ENCODE measurements around the gene MGARP. TPM values are rescaled to one million over a fixed set of nuclear protein-coding genes. Genes with fewer than 3 reads are reported as not detected.
"Not testable (repeated sequence)": the region's sequence is repeated elsewhere in the genome, so short reads cannot be mapped to it uniquely, and the experiment has no call there.

MGARP gene
- 1 to 10 TPM; 4.2 to 8.9 TPM for total RNA-seq

DNA sequence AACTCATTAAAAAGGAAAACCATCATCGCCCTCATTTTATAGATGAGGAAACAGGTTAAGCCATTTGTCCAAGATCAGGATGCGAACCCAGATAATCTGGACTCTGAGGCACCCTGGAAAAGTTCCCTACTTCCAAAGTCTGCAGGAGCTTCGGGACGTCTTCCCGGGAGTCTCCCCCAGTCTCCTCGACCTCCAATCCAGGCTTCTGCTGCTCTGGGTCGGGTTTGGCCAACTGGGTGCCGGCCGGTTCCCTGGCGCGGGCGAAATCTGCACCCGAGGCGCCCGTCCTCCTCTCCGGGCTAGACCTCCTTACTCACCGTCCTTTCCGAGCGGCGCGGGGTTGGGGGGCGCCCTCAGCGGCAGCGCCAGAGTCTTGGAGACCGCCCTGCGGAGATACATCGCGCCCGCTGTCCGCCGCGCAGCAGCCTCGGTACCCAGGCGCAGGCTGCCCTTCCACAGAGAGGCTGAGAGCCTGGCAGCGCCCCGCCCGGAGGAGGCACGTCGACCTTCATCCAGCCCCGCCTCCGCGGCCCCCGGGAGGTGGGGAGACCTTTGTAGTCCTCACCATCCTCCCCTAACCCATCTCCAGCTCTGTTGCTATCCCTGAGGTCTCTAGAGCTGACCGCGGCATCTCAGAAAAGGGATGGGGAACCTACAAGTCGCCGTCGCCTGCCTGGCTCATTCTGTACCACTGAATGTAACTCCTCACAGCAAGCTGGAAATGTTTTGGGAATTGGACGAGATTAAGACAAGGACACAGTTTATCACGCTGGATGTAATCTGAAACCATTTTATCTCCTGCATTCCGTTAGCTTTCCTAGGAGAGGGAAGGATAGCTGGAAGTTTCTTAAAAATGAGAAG lies at the start of gene MGARP:
TSS of gene MGARP (minus strand) at position 466 of the 861 bp plus-strand sequence. CDS start at position 399, 67 bp downstream.
- H3K9me3 ChIP-seq = no peaks in the 10 kb centered on the region
- no peaks in the 10 kb centered on the region for H3K4me1 ChIP-seq (ENCODE audit: control insufficient read depth in 1 of 2, low read depth in 2 of 2)
- TF ChIP-seq, protein P1, sequence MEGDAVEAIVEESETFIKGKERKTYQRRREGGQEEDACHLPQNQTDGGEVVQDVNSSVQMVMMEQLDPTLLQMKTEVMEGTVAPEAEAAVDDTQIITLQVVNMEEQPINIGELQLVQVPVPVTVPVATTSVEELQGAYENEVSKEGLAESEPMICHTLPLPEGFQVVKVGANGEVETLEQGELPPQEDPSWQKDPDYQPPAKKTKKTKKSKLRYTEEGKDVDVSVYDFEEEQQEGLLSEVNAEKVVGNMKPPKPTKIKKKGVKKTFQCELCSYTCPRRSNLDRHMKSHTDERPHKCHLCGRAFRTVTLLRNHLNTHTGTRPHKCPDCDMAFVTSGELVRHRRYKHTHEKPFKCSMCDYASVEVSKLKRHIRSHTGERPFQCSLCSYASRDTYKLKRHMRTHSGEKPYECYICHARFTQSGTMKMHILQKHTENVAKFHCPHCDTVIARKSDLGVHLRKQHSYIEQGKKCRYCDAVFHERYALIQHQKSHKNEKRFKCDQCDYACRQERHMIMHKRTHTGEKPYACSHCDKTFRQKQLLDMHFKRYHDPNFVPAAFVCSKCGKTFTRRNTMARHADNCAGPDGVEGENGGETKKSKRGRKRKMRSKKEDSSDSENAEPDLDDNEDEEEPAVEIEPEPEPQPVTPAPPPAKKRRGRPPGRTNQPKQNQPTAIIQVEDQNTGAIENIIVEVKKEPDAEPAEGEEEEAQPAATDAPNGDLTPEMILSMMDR (IDR thresholded peaks at IDR 0.05) = no peak
- peak within 1 kb of the TSS in 1 of 2 donors; percentile 23 for H3K27ac ChIP-seq
- no peaks in the 10 kb centered on the region for H3K27me3 ChIP-seq (replicated peaks; ENCODE audit: insufficient read depth)
- peak within 1 kb of the TSS; percentile 74 for H3K4me3 ChIP-seq
- no peak for ATAC-seq (ENCODE audit: insufficient number of reproducible peaks, low FRiP score, low read depth)
- no peak for DNase-seq (ENCODE audit: low spot score)
- no peaks in the 10 kb centered on the region for H3K36me3 ChIP-seq

DNA sequence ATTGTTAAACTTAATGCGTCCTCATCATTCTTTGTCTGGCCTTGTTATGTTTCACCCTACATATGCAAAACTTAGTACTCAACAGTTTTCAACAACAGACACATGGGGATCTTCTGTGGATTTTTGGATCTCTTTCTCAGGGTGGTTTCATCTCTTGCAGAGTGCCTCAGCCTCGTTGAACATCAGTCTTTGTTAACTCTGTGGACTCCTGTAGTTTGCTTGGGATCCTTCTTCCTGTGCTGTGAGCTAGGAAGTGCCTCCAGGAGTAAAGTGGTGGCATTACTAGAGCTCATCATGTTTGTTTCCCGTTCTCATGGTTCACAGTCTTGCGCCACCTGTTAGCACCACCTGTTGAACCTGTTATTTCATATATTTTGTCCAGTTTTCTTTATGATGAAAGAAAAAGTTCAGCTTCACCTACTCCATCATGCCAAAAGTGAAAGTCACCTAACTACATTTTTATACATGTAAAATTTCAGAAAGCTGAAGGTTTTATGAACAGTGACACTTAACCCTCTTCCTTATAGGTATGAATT lies 49.7 kb upstream of the MGARP start:
- no peaks in the 10 kb centered on the region for H3K27me3 ChIP-seq (replicated peaks; ENCODE audit: insufficient read depth)
- no peaks in the 10 kb centered on the region for H3K9me3 ChIP-seq
- TF ChIP-seq, protein P1 (IDR thresholded peaks at IDR 0.05) = no peak
- no peak for DNase-seq (ENCODE audit: low spot score)
- ATAC-seq (ENCODE audit: insufficient number of reproducible peaks, low FRiP score, low read depth) = no peak
- H3K27ac ChIP-seq = no peak overlapping the region
- no peak overlapping the region for H3K4me3 ChIP-seq
- H3K36me3 ChIP-seq = no peaks in the 10 kb centered on the region
- peaks cover 4 to 19% of the 10 kb centered on the region in 2 donors for H3K4me1 ChIP-seq (ENCODE audit: control insufficient read depth in 1 of 2, low read depth in 2 of 2)

DNA sequence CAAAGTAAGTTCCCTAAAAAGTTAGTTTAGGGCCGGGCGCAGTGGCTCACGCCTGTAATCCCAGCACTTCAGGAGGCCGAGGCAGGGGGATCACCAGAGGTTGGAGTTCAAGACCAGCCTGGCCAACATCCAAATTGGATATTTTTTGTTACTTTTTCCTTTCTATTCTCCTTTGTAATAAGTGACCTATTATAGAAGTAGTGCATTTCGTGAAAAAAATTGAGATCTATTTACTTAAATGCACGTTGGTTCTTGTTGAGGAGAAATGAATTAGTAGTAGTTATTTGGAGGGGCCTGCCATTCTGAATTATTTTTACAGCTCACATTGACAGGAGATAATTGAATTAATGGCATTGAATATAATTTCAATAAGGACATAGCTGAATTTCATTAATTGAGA lies 44.6 kb upstream of the MGARP start:
- no peak for DNase-seq (ENCODE audit: low spot score)
- ATAC-seq (ENCODE audit: insufficient number of reproducible peaks, low FRiP score, low read depth) = no peak
- Histone ChIP-seq H3K27me3 (replicated peaks; ENCODE audit: insufficient read depth) (no peaks in the 10 kb centered on the region), H3K27ac (no peak overlapping the region), H3K4me3 (no peak overlapping the region), H3K36me3 (no peaks in the 10 kb centered on the region), H3K9me3 (no peaks in the 10 kb centered on the region), H3K4me1 (ENCODE audit: control insufficient read depth in 1 of 2, low read depth in 2 of 2) (peaks cover 6 to 25% of the 10 kb centered on the region in 2 donors)
- TF ChIP-seq, protein P1 (IDR thresholded peaks at IDR 0.05) = no peak

DNA sequence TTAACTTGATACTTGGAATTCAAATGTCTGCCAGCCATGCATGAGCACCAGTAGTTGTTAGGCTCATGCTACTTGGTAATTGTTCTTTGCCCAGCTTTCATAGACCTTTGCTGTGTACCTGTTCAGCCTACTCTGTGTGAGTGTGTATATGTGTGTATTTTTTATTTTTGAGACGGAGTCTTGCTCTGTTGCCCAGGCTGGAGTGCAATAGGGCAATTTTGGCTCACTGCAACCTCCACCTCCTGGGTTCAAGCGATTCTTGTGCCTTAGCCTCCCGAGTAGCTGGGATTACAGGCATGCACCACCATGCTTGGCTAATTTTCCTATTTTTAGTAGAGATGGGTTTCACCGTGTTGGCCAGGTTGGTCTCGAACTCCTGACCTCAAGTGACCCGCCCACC lies 42.5 kb upstream of the MGARP start:
- peaks cover 6 to 26% of the 10 kb centered on the region in 2 donors for H3K4me1 ChIP-seq (ENCODE audit: control insufficient read depth in 1 of 2, low read depth in 2 of 2)
- H3K9me3 ChIP-seq = not testable (repeated sequence)

DNA sequence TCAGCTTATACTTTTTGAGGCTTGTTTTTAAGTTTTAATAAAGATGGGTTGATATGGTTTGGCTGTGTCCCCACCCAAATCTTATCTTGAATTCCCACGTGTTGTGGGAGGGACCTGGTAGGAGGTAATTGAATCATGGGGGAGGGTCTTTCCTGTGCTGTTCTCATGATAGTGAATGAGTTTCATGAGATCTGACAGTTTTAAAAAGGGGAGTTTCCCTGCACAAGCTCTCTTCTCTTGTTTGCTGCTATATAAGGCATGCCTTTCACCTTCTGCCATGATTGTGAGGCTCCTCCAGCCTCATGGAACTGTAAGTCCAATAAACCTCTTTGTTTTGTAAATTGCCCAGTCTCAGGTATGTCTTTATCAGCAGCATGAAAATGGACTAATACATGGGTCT lies 42.0 kb upstream of the MGARP start:
- H3K9me3 ChIP-seq; H3K4me3 ChIP-seq; H3K36me3 ChIP-seq; H3K27me3 ChIP-seq (replicated peaks; ENCODE audit: insufficient read depth); H3K27ac ChIP-seq; ATAC-seq (ENCODE audit: insufficient number of reproducible peaks, low FRiP score, low read depth); DNase-seq (ENCODE audit: low spot score): not testable (repeated sequence)
- H3K4me1 ChIP-seq (ENCODE audit: control insufficient read depth in 1 of 2, low read depth in 2 of 2) = peaks cover 6 to 26% of the 10 kb centered on the region in 2 donors

More for the DNA sequence above, 42.5 kb upstream of the MGARP start:
- DNase-seq (ENCODE audit: low spot score); H3K4me3 ChIP-seq; H3K27ac ChIP-seq; H3K36me3 ChIP-seq; ATAC-seq (ENCODE audit: insufficient number of reproducible peaks, low FRiP score, low read depth); H3K27me3 ChIP-seq (replicated peaks; ENCODE audit: insufficient read depth): not testable (repeated sequence)

DNA sequence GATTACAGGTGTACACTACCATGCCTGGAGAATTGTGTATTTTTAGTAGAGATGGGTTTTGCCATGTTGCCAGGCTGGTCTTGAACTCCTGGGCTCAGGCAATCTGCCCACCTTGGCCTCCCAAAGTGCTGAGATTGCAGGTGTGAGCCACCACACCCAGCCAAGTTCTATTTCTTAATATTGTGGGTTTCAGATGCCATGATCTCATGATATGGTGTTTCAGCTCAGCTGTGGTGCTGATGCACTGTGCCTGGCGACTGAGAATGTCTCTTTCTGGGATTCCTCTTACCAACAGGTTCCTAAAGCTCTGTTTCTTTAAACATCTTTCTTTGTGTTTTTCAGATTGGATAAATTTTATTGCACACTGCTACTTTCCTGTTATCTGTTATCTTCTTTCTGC lies 39.5 kb upstream of the MGARP start:
- Histone ChIP-seq H3K4me1 (ENCODE audit: control insufficient read depth in 1 of 2, low read depth in 2 of 2) (peaks cover 6 to 28% of the 10 kb centered on the region in 2 donors), H3K36me3 (no peaks in the 10 kb centered on the region), H3K27me3 (replicated peaks; ENCODE audit: insufficient read depth) (no peaks in the 10 kb centered on the region), H3K27ac (no peak overlapping the region), H3K9me3 (no peaks in the 10 kb centered on the region), H3K4me3 (no peak overlapping the region)
- DNase-seq (ENCODE audit: low spot score) (no peak), ATAC-seq (ENCODE audit: insufficient number of reproducible peaks, low FRiP score, low read depth) (no peak)
- TF ChIP-seq, protein P1 (IDR thresholded peaks at IDR 0.05) = no peak

Measured in thoracic aorta (tissue), 2 donors.